H1 (cell line): ENCODE results near the gene ACACB.

Experiments
- BACH1 ChIP-seq: IDR thresholded peaks from 2 replicates; pipeline ENCODE4 v1.6.1; 2012; ENCODE audit warnings: low read length, improper control_type of control experiment
- CEBPB ChIP-seq: IDR thresholded peaks from 2 replicates; pipeline ENCODE4 v1.6.1; 2012; ENCODE audit warnings: low read depth, low read length
- CTCF ChIP-seq, 3 experiments: IDR thresholded peaks; 1 replicate in 2 of 3; 2 replicates in 1 of 3; pipeline versions ENCODE4 v1.5.1 to v1.6.1; 2011; ENCODE audit warnings: low read length in 3 of 3, mild to moderate bottlenecking in 3 of 3, inconsistent platforms in 2 of 3, low read depth in 1 of 3, moderate library complexity in 1 of 3; ENCODE audit not compliant: insufficient read depth in 1 of 3; ENCODE audit errors: control extremely low read depth in 1 of 3
- EP300 ChIP-seq, 2 experiments: IDR thresholded peaks; 1 replicate in 1 of 2; 2 replicates in 1 of 2; pipeline ENCODE4 v1.6.1; 2011 to 2012; ENCODE audit warnings: low read depth in 2 of 2, low read length in 2 of 2, mild to moderate bottlenecking in 2 of 2, borderline replicate concordance in 1 of 2, inconsistent platforms in 1 of 2, moderate library complexity in 1 of 2
- KDM5A ChIP-seq: fragments of 200-600 bp; IDR thresholded peaks from 2 replicates; pipeline ENCODE4 v1.7.1; 2012; ENCODE audit warnings: mild to moderate bottlenecking, low read length, inconsistent platforms, mixed read lengths
- POLR2A ChIP-seq, 2 experiments: IDR thresholded peaks; 1 replicate in 1 of 2; 2 replicates in 1 of 2; pipeline ENCODE4 v1.6.1; 2011; ENCODE audit warnings: low read depth in 2 of 2, low read length in 2 of 2, mild to moderate bottlenecking in 2 of 2; ENCODE audit errors: control extremely low read depth in 1 of 2
- RBBP5 ChIP-seq: IDR thresholded peaks from 2 replicates; pipeline ENCODE4 v1.7.1; 2012; ENCODE audit warnings: low read depth, mild to moderate bottlenecking, inconsistent platforms, low read length, moderate library complexity, borderline replicate concordance
- RNF2 ChIP-seq: fragments of 200-900, 300-1000 bp; sonication (generic); IDR thresholded peaks from 2 replicates; pipeline ENCODE4 v1.7.1; 2016; ENCODE audit warnings: borderline replicate concordance, low read depth, mild to moderate bottlenecking, antibody characterized with exemption, low read length; ENCODE audit not compliant: poor library complexity, severe bottlenecking; ENCODE audit errors: missing control alignments
- TF ChIP-seq, protein P1 (sequence below): IDR thresholded peaks from 2 replicates; pipeline ENCODE4 v1.6.1; 2012; ENCODE audit warnings: inconsistent platforms
- TF ChIP-seq, protein P2 (sequence below): IDR thresholded peaks from 2 replicates; pipeline ENCODE4 v1.6.1; 2011; ENCODE audit warnings: low read depth, mild to moderate bottlenecking, low read length; ENCODE audit not compliant: insufficient read depth

GRCh38 chr12:109162551-109162950 lies 46.2 kb downstream of the ACACB start:
- no peak for TF ChIP-seq CTCF (IDR thresholded peaks at IDR 0.05; ENCODE audit: control extremely low read depth in 1 of 3, insufficient read depth in 1 of 3, low read depth in 1 of 3, low read length in 3 of 3)
- no peak for TF ChIP-seq BACH1
- TF ChIP-seq RBBP5, result no peak
- TF ChIP-seq EP300 (IDR thresholded peaks at IDR 0.05; ENCODE audit: borderline replicate concordance in 1 of 2, low read depth in 2 of 2, low read length in 2 of 2), result no peak
- no peak for TF ChIP-seq POLR2A (IDR thresholded peaks at IDR 0.05; ENCODE audit: control extremely low read depth in 1 of 2, low read depth in 2 of 2, low read length in 2 of 2)
- no peak for TF ChIP-seq RNF2
- no peak for TF ChIP-seq CEBPB
- TF ChIP-seq, protein P1, sequence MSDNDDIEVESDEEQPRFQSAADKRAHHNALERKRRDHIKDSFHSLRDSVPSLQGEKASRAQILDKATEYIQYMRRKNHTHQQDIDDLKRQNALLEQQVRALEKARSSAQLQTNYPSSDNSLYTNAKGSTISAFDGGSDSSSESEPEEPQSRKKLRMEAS, result no peak
- no peak for TF ChIP-seq KDM5A
- TF ChIP-seq, protein P2, sequence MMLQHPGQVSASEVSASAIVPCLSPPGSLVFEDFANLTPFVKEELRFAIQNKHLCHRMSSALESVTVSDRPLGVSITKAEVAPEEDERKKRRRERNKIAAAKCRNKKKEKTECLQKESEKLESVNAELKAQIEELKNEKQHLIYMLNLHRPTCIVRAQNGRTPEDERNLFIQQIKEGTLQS, result no peak
